Stimulated activated CD8-positive, alpha-beta memory T cell treated with anti-CD3 and anti-CD28 coated beads, Interleukin-12 subunit alpha, Interleukin-12 subunit beta, amount 100 ng/mL, for 1 hour (primary cell): ENCODE results near the gene ADAMTS17.

Experiments
- DNase-seq: peaks from one replicate; pipeline ENCODE4 v3.0.0-alpha.2; 2020; ENCODE audit warnings: low read depth

Gene ADAMTS17

DNA sequence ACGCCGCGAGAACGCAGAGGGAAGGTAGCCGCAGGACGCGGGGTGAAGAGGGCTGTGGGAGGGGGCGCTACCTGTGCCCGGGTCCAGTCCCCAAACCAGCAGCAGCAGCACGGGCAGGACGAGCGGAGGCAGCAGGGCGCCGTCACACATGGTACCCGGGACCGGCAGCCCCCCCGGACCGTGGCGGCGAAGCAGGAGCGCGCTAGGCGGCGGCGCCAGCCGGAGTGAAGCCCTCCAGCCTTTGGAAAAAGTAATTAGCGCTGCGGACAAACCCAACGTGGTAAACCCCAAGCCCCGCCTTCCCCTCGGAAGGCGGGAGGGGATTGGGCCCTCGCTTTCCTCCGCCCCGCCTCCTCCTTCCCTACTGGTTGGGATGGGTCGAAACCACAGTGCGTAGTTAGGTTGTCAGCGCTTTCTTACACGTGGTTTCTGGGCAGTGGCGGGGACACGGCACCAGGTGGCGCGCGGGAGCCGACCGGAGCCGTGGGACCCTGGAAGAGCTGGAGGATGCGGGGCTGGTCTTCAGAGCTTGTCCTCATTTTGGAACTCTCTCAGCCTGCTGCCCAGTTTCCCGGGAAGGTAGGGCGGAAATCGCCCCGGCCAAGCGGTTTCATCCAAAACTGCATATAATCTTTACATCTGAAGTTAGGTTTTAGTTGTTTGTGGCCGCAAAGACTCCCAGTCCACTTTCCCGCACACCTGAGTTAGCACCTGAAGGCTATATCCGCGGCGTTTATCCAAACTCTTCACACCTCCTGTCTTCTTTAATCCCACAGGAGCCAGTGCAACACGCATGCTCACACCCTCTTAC lies at the start of gene ADAMTS17:
Gene ADAMTS17 (minus strand): TSS at position 226 of the 811 bp plus-strand sequence. CDS start 76 bp downstream, at position 150.
- DNase-seq, result peak; percentile 90

GRCh38 chr15:100385300-100386050 lies 43.7 kb upstream of the ADAMTS17 start:
- no peak for DNase-seq

DNA sequence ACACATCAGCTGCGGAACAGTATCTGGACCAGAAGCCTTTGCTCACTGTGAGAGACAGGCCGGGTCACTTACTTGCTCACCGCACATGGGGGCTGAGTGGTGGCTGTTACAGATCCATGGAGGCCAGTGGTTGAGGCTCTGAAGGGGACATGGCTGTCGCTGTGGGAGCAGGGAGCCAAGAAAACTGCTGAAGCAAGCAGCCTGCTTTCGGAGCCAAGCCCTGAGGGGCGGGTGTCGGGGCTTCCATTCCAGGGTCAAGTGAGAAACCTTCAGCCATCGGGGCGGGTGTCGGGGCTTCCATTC lies 42.3 kb upstream of the ADAMTS17 start:
- no peak for DNase-seq

DNA sequence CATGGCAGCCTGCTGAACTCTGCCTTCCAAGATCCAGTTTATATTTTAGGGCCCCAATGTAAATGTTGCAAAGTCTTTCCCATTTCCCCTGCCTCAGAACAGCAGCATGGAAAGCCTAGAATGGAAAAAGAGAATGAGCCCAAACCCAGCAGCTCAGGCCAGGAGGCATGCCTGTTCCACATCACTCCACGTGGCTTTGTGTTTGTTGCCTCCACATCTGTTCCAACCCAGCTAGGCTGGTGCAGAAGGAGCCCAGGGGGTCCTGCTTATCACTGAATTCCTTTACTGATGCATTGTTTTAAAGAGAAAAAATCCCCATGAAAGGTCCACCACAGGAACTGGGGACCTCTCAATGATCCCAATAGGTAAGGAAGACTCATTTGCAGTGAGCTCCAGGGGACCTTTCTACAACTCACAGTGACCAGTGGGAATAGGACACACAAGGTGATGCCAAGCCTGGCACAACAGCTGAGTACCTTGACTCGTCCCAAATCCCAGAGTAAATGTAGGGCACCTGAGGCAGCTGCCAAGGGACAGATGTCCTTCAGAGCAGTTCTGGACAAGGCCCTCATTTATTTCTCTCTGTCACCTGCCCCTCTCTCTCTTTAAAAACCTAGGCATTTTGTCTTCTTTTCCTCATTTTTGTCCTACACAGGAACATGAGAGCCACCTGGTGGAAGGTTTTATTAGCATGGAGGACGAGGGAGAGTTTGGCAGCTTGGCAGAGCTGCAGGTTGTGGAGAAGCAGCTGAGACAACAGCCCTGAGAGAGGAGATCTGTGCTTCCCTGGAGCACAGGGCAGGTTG lies 41.7 kb upstream of the ADAMTS17 start:
- DNase-seq, result no peak

GRCh38 chr15:100373942-100374341 lies 32.2 kb upstream of the ADAMTS17 start:
- DNase-seq, result no peak

- DNase-seq, result no peak
Observed at GRCh38 chr15:100373120-100373896, 31.5 kb upstream of the ADAMTS17 start.

- DNase-seq, result no peak
Observed at GRCh38 chr15:100372739-100373119, 31.0 kb upstream of the ADAMTS17 start.

DNA sequence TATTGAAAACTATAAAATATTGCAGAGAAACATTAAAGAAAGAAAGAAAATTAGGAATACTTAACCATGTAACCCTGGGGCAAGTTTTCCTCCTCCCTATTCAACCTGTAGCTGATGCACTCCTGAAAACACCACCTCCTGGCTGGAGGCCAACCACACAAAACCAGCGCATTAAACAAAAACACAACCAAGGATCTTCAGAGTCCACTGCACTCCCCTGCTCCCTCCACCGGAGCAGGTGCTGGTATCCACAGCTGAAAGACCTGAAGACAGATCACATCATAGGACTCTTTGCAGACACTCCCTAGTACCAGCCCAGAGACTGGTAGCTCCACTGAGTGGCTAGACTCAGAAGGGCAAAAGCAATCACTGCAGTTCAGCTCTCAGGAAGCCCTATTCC lies 13.6 kb upstream of the ADAMTS17 start:
- no peak for DNase-seq

DNA sequence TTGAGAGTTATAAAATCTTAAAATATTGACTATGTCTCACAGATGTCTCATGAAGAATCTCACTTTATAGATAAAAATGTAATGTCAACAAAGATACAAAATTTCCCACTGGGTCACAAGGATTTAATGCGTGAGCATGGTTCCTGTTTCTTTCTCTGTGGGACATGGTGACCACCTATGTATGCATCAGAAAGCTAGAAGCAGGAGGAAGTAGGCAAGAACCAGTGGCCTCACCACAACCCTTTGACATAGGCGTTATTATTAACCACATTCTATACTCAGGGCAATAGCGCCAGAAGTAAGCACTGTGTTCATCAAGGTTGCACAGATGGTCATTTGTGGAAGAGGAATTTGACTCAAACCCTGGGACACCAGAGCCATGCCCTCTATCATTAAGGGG lies 11.7 kb upstream of the ADAMTS17 start:
- DNase-seq, result no peak

DNA sequence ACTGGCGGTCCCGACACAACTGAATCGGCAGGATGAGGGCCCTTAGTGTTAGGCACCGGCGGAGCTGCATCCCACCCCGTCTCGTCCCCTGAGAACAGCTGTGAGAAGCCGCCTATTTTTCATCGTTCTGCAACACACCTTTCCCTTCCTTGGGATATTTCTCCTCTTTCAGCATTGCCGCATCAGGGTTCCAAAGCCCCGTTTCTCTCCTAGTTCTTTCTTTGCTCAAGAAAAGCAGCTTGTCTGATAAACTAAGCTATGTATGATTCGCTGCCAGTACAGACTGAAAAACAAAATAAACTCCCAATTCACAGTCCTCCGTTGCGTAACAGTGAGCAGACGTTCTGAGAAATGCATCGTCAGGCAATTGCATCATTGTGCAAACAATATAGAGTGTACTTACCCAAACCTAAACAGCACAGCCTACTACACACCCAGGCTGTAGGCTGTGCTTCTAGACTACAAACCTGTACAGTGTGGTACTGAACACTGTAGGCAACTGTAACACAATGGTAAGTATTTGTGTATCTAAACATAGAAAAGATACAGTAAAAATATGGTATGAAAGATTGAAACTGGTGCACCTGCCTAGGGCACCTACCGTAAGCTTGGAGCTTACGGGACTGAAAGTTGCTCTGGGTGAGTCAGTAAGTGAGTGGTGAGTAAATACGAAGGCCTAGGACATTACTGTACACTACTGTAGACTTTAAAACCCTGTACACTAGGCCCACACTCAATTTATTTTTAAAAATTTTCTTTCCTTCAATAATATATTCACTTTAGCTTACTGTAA lies 8.9 kb upstream of the ADAMTS17 start:
- no peak for DNase-seq

GRCh38 chr15:100349696-100350433 lies 8.1 kb upstream of the ADAMTS17 start:
- DNase-seq, result peak; percentile 73

GRCh38 chr15:100349321-100349695 lies 7.5 kb upstream of the ADAMTS17 start:
- DNase-seq, result no peak

- no peak for DNase-seq
Observed at GRCh38 chr15:100348578-100348977, 6.8 kb upstream of the ADAMTS17 start.

- DNase-seq, result no peak
Observed at GRCh38 chr15:100346866-100347512, 5.2 kb upstream of the ADAMTS17 start.

GRCh38 chr15:100345438-100345837 lies 3.7 kb upstream of the ADAMTS17 start:
- DNase-seq, result no peak

DNA sequence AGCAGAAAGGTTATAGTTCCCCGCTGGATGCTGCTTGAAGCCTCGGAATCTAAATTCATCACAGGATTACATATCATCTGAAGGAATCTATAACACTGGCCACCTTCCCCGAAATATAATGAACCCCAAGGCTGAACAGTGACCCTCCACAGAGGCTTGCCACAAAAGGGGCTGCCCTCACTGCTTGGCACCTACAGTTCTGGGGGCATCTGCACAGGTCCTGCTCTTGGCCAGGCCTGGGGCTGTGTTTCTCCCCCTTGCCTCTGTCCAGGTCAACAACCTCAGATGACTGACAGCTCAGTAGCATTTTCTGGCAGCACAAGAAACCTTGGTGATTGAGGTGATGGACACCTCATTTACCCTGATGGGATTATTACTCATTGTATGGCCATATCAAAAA lies 1.5 kb upstream of the ADAMTS17 start:
- no peak for DNase-seq

- DNase-seq, result no peak
Observed at GRCh38 chr15:100341239-100341749, 481 bp downstream of the ADAMTS17 start.

DNA sequence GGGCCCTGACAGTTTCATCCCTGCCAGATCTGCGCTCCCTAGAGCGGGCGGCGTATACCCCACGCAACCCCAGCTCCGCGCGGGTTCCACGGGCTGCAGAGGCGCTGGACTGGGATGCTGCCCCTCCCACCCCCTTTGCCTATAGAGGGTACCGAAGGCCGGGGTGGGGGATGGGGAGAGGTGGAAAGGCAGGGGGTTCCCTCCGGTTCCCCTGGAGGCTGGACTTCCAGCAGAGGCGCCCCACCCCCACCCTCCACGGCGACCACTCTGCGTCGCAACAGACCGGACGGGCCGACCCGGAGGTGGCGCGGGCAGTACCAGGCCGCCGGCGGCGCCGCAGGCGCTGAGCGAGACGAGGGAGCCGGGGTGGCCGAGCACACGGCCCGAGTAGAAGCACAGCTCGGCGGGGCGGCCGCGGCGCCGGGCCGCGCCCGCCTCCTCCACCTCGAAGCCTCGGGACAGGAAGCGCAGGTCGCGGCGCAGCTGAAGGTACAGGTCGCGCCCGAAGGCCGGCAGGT lies 995 bp downstream of the ADAMTS17 start:
- no peak for DNase-seq

GRCh38 chr15:100339999-100340398 lies 1.8 kb downstream of the ADAMTS17 start:
- DNase-seq, result no peak
